IPS DF 6.9 (cell line): Measurements from ENCODE around the gene RNF166.
A peak's percentile ranks its signal among the peaks of the same experiment; 100 is the strongest.

Experiments used
- DNase-seq: peaks from one replicate; pipeline ENCODE4 v3.0.0-alpha.2; 2013; ENCODE audit warnings: low read depth, low spot score
- H3K27ac ChIP-seq: one replicate; pipeline ENCODE4 v1.5.1; 2013; ENCODE audit warnings: low read length, control low read depth
- H3K27me3 ChIP-seq: 2 replicates; pipeline ENCODE4 v1.6.1; 2013; ENCODE audit warnings: mild to moderate bottlenecking, low read length; ENCODE audit not compliant: control insufficient read depth, insufficient read depth
- H3K36me3 ChIP-seq: 2 replicates; pipeline ENCODE4 v1.6.1; 2013; ENCODE audit warnings: low read length; ENCODE audit not compliant: control insufficient read depth, insufficient read depth
- H3K4me1 ChIP-seq: 2 replicates; pipeline ENCODE4 v1.6.1; 2013; ENCODE audit warnings: low read length; ENCODE audit not compliant: control insufficient read depth, insufficient read depth
- H3K4me3 ChIP-seq: 2 replicates; pipeline ENCODE4 v1.5.1; 2013; ENCODE audit warnings: mild to moderate bottlenecking, low read length
- H3K9me3 ChIP-seq: 2 replicates; pipeline ENCODE4 v1.6.1; 2013; ENCODE audit warnings: low read length, inconsistent platforms; ENCODE audit not compliant: control insufficient read depth, insufficient read depth
- WGBS: extraction: QIAGEN DNeasy Blood & Tissue Kit; methylation state at CpG from one replicate; pipeline ENCODE4 v1.1.7; 2013; ENCODE audit warnings: mixed read lengths, missing lambda C conversion rate; ENCODE audit not compliant: insufficient read length, insufficient coverage; 5-methylcytosine and 5-hydroxymethylcytosine counted together

The RNF166 gene

DNA sequence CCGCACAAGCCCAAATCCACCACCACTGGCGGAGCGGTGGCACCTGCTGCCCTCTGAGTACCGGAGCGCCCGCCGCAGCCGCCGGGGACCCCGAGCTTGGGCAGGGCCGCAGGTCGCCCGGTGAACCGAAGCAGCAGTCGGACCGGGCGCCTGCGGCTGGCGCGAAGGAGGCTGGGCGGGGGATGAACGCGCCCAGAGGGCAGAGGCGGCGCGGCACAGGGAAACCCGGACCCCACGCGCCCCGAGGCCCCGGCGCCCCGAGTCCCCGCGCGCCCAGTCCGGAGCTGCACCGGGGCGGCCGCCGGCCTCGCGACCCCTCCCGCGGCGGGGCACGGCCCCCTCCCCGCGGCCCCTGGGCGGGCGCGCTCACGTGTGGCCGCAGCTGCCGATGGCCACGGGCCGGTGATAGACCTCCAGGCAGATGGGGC is 393 bp downstream of the RNF166 start:
- DNase-seq, result no peak
- Histone ChIP-seq H3K27ac (no peak overlapping the region), H3K4me1 (no peaks in the 10 kb centered on the region; the same call in 1 of the 2 replicates), H3K27me3 (no peaks in the 10 kb centered on the region), H3K4me3 (peak overlapping the region; percentile 82), H3K9me3 (no peaks in the 10 kb centered on the region), H3K36me3 (no peaks in the 10 kb centered on the region; the same call in 1 of the 2 replicates)
- no CpG with 5 or more reads among the region's 57 CpGs for WGBS

DNA sequence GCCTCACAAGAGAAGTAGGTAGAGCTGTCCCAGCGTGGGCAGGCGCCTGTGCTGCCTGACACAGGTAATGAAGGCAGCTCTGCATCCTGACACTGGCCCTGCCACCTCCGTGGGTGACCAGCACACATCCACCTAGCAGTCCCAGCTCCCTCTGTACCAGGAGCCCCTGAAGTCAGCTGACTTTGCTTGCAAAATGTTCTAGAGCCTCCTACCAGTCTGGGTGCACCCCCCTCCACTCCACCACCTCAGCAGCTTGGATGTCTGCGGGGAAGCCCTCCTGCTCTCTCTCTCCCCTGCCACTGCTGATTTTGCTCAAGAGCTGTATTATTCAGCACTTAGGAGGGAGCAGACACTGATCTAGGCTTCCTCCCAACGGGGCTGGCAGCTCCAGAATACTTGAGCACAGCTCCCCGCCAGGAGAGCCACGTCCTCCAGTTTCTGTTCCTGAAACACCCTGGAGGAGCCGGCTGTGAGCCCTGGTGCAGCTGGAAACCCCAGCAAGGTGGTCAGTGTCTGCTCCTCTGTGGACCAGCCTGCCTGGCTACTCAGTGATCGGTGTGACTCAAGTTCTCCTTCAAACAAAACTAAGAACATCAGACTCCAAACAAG is 1.0 kb downstream of the RNF166 start:
- DNase-seq, result no peak
- Histone ChIP-seq H3K4me3 (peak overlapping the region; percentile 82; the same call in 1 of the 2 replicates), H3K36me3 (peaks cover 4% of the 10 kb centered on the region; the same call in 1 of the 2 replicates), H3K27ac (no peak overlapping the region), H3K4me1 (no peaks in the 10 kb centered on the region; the same call in 1 of the 2 replicates), H3K27me3 (no peaks in the 10 kb centered on the region), H3K9me3 (no peaks in the 10 kb centered on the region)
- WGBS, result no CpG with 5 or more reads among the region's 9 CpGs

DNA sequence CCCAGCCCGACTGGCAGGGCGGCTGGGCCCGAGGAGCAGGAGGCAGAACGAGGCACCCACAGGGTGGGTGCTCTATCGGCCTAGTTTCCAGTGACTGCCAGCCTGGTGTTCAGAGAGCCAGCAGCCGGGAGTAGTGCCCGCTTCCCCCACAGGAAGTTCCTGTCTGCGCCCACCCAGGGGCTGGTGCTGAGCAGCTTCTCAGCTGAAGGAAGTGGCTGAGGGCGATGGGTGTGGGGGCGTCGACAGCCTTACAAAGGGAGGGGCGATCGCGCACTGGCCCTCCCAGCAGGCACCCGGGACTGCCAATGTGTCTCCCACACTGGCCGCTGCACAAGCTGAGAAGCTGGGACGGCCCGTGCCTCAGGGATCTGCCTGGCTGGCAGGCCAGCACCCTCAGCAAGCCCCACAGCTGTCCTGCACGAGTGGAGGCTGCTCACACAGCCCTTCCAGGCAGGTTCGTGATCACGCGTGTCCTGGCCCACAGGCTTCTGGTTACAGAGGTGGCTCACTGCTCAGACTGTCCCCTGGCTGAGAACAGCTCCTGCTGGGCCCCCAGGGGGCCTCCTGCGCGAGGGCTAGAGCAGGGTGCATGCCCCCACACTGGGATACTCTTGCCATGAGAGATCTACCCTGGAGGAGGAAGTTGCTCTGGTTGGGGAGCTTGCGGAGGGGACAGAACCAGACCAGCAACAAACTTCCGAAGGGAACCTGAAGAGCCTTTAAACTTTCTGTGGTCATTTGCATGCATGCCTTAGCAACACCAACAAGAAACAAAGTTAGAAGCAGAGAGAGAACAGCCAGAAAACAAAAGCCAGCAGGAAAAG is 2.5 kb downstream of the RNF166 start:
- Histone ChIP-seq H3K4me1 (no peaks in the 10 kb centered on the region; the same call in 1 of the 2 replicates), H3K36me3 (peaks cover 5% of the 10 kb centered on the region; the same call in 1 of the 2 replicates), H3K9me3 (no peaks in the 10 kb centered on the region), H3K27me3 (no peaks in the 10 kb centered on the region), H3K27ac (no peak overlapping the region), H3K4me3 (no peak overlapping the region)
- DNase-seq, result no peak
- WGBS, result no CpG with 5 or more reads among the region's 26 CpGs

DNA sequence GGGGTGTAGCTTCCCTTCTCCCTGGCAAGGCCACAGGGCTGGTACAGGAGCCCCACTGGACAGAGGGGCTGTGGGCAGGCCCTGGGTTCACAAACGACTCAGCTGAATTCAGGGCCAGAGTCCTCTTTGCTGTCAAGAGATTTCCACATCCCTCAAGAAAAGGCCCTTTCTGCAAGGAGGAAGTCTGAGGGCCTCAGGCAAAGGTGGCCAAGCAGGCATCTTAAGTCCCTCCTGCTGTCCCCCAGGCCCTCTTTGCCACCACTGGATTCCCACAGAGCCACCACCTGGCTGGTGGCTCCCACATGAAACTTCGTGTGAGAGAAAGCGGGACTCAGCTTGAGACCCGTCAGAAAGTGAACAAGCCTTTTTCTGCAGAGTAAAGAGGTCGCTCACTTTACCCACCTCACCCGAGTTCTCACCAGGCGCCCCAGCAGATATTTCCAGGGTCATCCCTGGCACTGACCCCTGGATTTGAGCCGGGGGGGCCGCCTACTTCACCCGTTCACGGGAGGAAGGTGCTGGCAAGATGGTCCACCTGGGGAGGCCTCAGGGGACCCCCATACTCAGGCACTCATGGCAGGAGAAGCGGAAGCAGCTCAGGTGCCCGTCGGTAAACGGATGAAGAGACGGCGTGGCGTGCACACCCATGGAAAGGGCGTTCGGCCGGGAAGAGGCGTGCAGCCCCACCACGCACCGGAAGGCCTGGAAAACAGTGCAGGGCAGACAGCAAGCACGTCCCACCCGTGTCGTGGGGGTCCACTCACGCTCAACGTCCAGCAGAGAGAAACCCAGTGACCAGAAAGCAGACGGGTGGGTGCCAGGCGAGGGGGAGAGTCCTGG is 3.6 kb downstream of the RNF166 start:
- no CpG with 5 or more reads among the region's 31 CpGs for whole genome bisulfite sequencing
- H3K4me3 ChIP-seq, result no peak overlapping the region
- no peaks in the 10 kb centered on the region; the same call in 1 of the 2 replicates for H3K4me1 ChIP-seq
- DNase-seq, result no peak
- peaks cover 13% of the 10 kb centered on the region; the same call in 1 of the 2 replicates for H3K36me3 ChIP-seq
- H3K27ac ChIP-seq, result no peak overlapping the region
- no peaks in the 10 kb centered on the region for H3K9me3 ChIP-seq
- no peaks in the 10 kb centered on the region for H3K27me3 ChIP-seq

DNA sequence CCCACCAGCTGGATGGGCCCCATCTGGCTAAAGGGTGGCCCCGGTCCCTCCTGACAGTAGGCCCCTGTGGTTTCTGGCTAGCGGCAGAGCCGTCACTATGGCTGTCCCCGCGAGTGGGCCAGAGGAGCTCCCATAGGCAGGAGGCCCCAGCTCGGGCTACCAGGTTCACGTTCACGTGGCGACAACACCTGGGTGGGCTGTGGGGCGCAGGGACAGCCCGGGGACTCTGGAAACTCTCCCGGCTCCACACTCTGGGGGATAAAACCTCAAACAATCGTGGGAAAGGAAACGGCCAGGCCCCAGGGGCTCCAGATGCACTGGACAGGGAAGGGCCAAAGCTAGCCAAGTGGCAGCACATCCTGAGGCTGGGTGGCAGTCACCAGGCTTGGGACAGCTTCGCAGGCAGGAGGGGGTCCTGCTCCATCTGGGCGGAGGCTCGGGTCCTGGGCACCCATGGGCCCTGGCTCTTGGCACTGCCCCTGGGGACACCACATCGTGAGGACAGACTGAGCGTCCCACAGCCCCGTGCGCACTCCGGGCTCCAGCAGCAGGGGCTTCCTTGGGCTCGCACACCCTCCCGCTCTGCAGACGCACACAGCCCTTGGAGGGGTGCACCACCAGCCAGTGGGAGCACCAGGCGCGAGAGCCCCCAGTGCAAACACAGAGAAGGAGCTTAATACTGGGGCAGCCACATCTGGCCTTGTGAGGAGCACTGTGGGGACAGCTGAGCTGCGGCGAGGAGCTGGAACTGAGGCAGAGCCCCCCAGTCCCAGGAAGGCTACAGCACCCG is 4.4 kb downstream of the RNF166 start:
- Histone ChIP-seq H3K27ac (no peak overlapping the region), H3K4me1 (no peaks in the 10 kb centered on the region; the same call in 1 of the 2 replicates), H3K36me3 (peaks cover 19% of the 10 kb centered on the region; the same call in 1 of the 2 replicates), H3K27me3 (no peaks in the 10 kb centered on the region), H3K4me3 (no peak overlapping the region), H3K9me3 (no peaks in the 10 kb centered on the region)
- WGBS, result no CpG with 5 or more reads among the region's 30 CpGs
- DNase-seq, result no peak

DNA sequence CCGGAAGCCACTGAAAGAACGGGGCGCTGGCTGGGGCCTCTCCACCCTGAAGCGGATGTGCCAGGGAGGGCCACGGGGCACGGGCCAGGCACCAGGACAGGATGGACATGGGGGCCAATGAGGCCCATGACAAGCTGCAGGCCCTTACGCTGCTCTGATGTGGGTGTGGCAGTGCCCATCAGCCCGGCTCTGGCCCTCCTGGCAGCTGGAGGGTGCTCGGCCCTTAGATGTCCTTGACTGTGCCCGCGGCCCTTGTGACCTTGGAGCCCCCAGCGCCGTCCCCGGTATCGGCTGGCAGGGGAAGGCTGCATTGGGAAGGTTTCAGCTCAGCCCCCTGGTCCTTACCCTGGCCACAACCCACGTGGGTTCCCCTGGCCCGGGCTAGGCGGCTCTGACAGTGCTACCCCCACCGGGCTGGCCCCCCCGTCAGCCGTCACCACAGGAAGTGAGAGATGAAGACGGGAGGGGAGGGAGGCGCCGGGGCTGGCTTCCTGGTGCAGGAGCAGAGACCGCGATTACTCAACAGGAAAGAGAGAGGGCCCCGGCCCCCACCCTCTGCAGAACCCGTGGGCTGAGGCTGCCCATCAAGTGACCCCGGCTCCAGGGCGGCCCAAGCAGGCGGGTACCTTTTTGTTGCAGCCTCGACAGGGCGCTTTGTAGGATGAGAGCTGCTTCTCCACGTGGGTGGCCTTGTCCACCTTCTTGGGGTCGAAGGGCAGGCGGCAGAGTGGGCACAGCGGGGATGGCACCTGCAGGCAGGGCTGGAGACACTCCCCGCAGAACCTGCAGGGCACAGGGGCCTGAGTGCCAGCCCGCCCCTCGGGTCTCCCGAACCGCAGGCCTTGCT is 5.3 kb downstream of the RNF166 start:
- Histone ChIP-seq H3K36me3 (peaks cover 19% of the 10 kb centered on the region; the same call in 1 of the 2 replicates), H3K9me3 (no peaks in the 10 kb centered on the region), H3K27me3 (no peaks in the 10 kb centered on the region), H3K4me3 (no peak overlapping the region), H3K4me1 (no peaks in the 10 kb centered on the region; the same call in 1 of the 2 replicates), H3K27ac (no peak overlapping the region)
- no CpG with 5 or more reads among the region's 42 CpGs for WGBS
- no peak for DNase-seq

DNA sequence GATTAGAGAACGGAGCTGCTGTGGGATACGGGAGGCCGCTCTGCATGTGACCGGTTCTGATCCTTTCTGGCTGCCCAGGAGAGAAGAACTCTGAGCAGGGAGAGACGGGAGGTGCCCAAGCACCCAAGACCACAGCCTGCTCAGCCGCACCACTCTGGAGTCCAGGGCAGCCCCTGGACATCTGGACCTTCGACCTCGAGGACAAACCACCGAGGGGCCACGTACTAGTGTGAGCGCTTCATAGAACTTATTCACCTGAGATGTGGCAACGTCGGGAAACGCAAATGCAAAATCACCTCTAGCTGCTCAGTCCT is 5.9 kb downstream of the RNF166 start:
- Histone ChIP-seq H3K4me1 (no peaks in the 10 kb centered on the region; the same call in 1 of the 2 replicates), H3K9me3 (no peaks in the 10 kb centered on the region), H3K36me3 (peaks cover 19% of the 10 kb centered on the region; the same call in 1 of the 2 replicates), H3K4me3 (no peak overlapping the region), H3K27me3 (no peaks in the 10 kb centered on the region), H3K27ac (no peak overlapping the region)
- WGBS, result no CpG with 5 or more reads among the region's 14 CpGs
- DNase-seq, result no peak

DNA sequence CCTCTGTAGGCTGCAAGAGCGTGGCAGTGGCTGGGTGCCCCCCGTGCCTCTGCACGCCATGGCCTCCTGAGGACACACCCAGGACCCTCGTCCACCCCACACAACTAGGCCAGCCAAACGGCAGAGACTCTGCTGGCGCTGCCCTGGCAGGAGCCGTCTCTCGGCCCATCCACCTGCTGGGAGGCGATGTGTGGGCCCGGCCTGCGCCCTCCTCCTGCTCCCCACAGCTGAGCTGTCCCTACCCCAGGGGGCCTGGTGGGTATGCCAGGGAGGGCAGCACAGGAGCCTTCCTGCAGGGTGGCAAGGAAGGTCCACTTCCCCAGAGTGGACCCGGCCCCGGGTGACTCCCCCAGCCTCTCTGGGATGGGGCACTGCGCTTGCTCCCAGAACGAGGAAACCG is 7.0 kb downstream of the RNF166 start:
- no CpG with 5 or more reads among the region's 16 CpGs for WGBS
- Histone ChIP-seq H3K27me3 (no peaks in the 10 kb centered on the region), H3K4me1 (no peaks in the 10 kb centered on the region; the same call in 1 of the 2 replicates)

DNA sequence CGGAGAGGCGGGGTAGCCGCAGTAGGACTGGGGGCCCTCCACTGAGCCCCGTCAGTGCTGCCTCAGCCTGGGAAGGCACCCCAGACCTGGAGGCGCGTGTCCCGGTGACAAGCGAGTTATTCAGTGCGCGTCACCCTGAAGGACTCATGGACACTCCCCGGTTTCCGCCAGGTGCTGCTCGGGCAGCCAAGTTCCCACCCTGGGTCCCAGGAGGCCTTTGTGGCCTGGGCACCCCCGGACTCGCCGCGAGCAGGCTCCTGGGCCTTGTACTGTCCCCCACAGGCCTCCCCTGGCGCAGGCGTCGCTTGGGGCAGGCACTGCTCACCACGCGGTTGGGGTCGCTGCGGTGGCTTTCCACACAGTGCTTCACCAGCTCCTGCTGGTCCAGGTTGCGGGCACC is 7.6 kb downstream of the RNF166 start:
- Histone ChIP-seq H3K4me3 (no peak overlapping the region), H3K4me1 (no peaks in the 10 kb centered on the region; the same call in 1 of the 2 replicates), H3K27me3 (no peaks in the 10 kb centered on the region), H3K27ac (no peak overlapping the region), H3K36me3 (peaks cover 19% of the 10 kb centered on the region; the same call in 1 of the 2 replicates), H3K9me3 (no peaks in the 10 kb centered on the region)
- WGBS, result no CpG with 5 or more reads among the region's 25 CpGs
- DNase-seq, result no peak

More for the DNA sequence above, 7.0 kb downstream of the RNF166 start:
- H3K27ac ChIP-seq, result no peak overlapping the region
- peaks cover 19% of the 10 kb centered on the region; the same call in 1 of the 2 replicates for H3K36me3 ChIP-seq
- no peak for DNase-seq
- H3K9me3 ChIP-seq, result no peaks in the 10 kb centered on the region
- no peak overlapping the region for H3K4me3 ChIP-seq
